SK-N-SH (cell line): ENCODE data around the gene SLC23A3. TPM values are rescaled to one million over a fixed set of nuclear protein-coding genes. Genes with fewer than 3 reads are reported as not detected.

ENCODE experiments used
- CTCF ChIA-PET: fragments of 300-600, 350-600 bp; formaldehyde crosslinking; extraction: SDS; loops from one replicate; lab custom pipeline; 2021; lab: Yijun Ruan, JAX
- POLR2A ChIA-PET: fragments of 350-600 bp; sonication (Branson Sonifier 250); formaldehyde crosslinking; extraction: SDS; loops from one replicate; lab custom pipeline; 2020; ENCODE audit warnings: antibody characterized with exemption, inconsistent platforms; lab: Yijun Ruan, JAX
- DNase-seq: peaks from one replicate; pipeline ENCODE4 v3.0.0; 2012
- H2AFZ ChIP-seq: fragments of 200-600 bp; sonication (generic); 2 replicates; pipeline ENCODE4 v1.8.1; 2016; ENCODE audit warnings: antibody characterized with exemption, mild to moderate bottlenecking, low read depth
- H3F3A ChIP-seq: fragments of 200-600 bp; sonication (generic); replicated peaks from 2 replicates; pipeline ENCODE3; 2016; ENCODE audit warnings: antibody characterized with exemption, mild to moderate bottlenecking; ENCODE audit not compliant: insufficient read depth
- H3K27ac ChIP-seq, 2 experiments: fragments of 200-500 bp in 1 of 2; fragments of 200-600 bp in 1 of 2; sonication (Bioruptor generic) in 1 of 2; sonication (generic), shearing (Covaris generic) in 1 of 2; 2 replicates each; pipeline versions ENCODE4 v1.5.1 to v1.6.1; 2014 to 2016; ENCODE audit warnings: low read depth in 2 of 2, inconsistent platforms in 1 of 2, low read length in 1 of 2, mild to moderate bottlenecking in 1 of 2, mixed read lengths in 1 of 2
- H3K27me3 ChIP-seq: fragments of 200-600 bp; sonication (generic), shearing (Covaris generic); 2 replicates; pipeline ENCODE4 v1.6.1; 2016; ENCODE audit warnings: mixed run types; ENCODE audit not compliant: insufficient read depth
- H3K36me3 ChIP-seq, 2 experiments: fragments of 200-500 bp in 1 of 2; fragments of 200-600 bp in 1 of 2; sonication (Bioruptor generic) in 1 of 2; sonication (generic) in 1 of 2; replicated peaks in 1 of 2; 2 replicates each; pipeline versions ENCODE3 to v1.5.1; 2014 to 2016; ENCODE audit warnings: low read length in 1 of 2, mild to moderate bottlenecking in 1 of 2; ENCODE audit not compliant: insufficient read depth in 2 of 2, control insufficient read depth in 1 of 2
- H3K4me1 ChIP-seq, 2 experiments: fragments of 200-500 bp in 1 of 2; fragments of 200-600 bp in 1 of 2; sonication (Bioruptor generic) in 1 of 2; sonication (generic), shearing (Covaris generic) in 1 of 2; 2 replicates each; pipeline versions ENCODE4 v1.5.1 to v1.6.1; 2014 to 2016; ENCODE audit warnings: low read depth in 1 of 2, low read length in 1 of 2, mixed run types in 1 of 2; ENCODE audit not compliant: insufficient read depth in 2 of 2, control insufficient read depth in 1 of 2
- H3K4me2 ChIP-seq: fragments of 200-600 bp; sonication (generic), shearing (Covaris generic); 2 replicates; pipeline ENCODE4 v1.6.1; 2017; ENCODE audit warnings: mixed run types
- H3K4me3 ChIP-seq, 2 experiments: fragments of 200-500 bp in 1 of 2; fragments of 200-600 bp in 1 of 2; sonication (Bioruptor generic) in 1 of 2; sonication (generic), shearing (Covaris generic) in 1 of 2; 2 replicates each; pipeline versions ENCODE4 v1.5.1 to v1.8.1; 2014 to 2016; ENCODE audit warnings: low read depth in 2 of 2, inconsistent platforms in 1 of 2, low read length in 1 of 2, mild to moderate bottlenecking in 1 of 2, mixed read lengths in 1 of 2, moderate library complexity in 1 of 2
- H3K79me2 ChIP-seq: fragments of 200-600 bp; sonication (generic); 2 replicates; pipeline ENCODE4 v1.8.1; 2017; ENCODE audit warnings: mild to moderate bottlenecking; ENCODE audit not compliant: insufficient read depth
- H3K9ac ChIP-seq: fragments of 200-600 bp; sonication (generic); 2 replicates; pipeline ENCODE4 v1.6.1; 2017; ENCODE audit warnings: mixed run types
- H3K9me2 ChIP-seq: fragments of 200-600 bp; sonication (generic); 2 replicates; pipeline ENCODE4 v1.6.1; 2017; ENCODE audit warnings: mixed run types
- H3K9me3 ChIP-seq: fragments of 200-600 bp; sonication (generic); 2 replicates; pipeline ENCODE4 v1.6.1; 2017; ENCODE audit warnings: mixed run types, mild to moderate bottlenecking, moderate library complexity
- H4K20me1 ChIP-seq: fragments of 200-600 bp; sonication (generic); 2 replicates; pipeline ENCODE4 v1.6.1; 2017; ENCODE audit warnings: mild to moderate bottlenecking, mixed run types; ENCODE audit not compliant: insufficient read depth
- FOXJ3 ChIP-seq: sonication (generic); formaldehyde crosslinking; IDR thresholded peaks from 2 replicates; pipeline ENCODE4 v1.5.1; 2020; ENCODE audit warnings: mild to moderate bottlenecking, missing genetic modification reagents
- FOXM1 ChIP-seq: IDR thresholded peaks from 2 replicates; pipeline ENCODE4 v1.4.0; 2012; ENCODE audit warnings: low read depth, mild to moderate bottlenecking
- GABPA ChIP-seq: IDR thresholded peaks from 2 replicates; pipeline ENCODE4 v1.4.0; 2012; ENCODE audit warnings: low read depth, mild to moderate bottlenecking
- MXI1 ChIP-seq: IDR thresholded peaks from 2 replicates; pipeline ENCODE4 v1.6.1; 2012; ENCODE audit warnings: mild to moderate bottlenecking, low read depth, low read length, improper control_type of control experiment
- NRF1 ChIP-seq: IDR thresholded peaks from 2 replicates; pipeline ENCODE4 v1.6.1; 2012; ENCODE audit warnings: low read depth, mild to moderate bottlenecking, low read length
- POLR2AphosphoS5 ChIP-seq: IDR thresholded peaks from 2 replicates; pipeline ENCODE4 v1.6.1; 2012; ENCODE audit warnings: low read depth, low read length
- RAD21 ChIP-seq: IDR thresholded peaks from 2 replicates; pipeline ENCODE4 v1.6.1; 2012; ENCODE audit warnings: mild to moderate bottlenecking, low read length
- TAF1 ChIP-seq: IDR thresholded peaks from 2 replicates; pipeline ENCODE4 v1.6.1; 2012; ENCODE audit warnings: low read depth, mild to moderate bottlenecking, low read length, moderate library complexity, borderline replicate concordance
- TCF12 ChIP-seq: IDR thresholded peaks from 2 replicates; pipeline ENCODE4 v1.4.0; 2012
- TEAD4 ChIP-seq: IDR thresholded peaks from 2 replicates; pipeline ENCODE4 v1.4.0; 2012; ENCODE audit warnings: mild to moderate bottlenecking, borderline replicate concordance; ENCODE audit not compliant: insufficient read depth
- WGBS: methylation state at CpG from one replicate; pipeline ENCODE4 v1.1.6; 2017; ENCODE audit warnings: low lambda C conversion rate; 5-methylcytosine and 5-hydroxymethylcytosine counted together
- polyA plus RNA-seq, 3 experiments: library from polyadenylated mRNA; depleted of rRNA; stranded (reverse); fragments of >200 nt; gene quantifications; 2 replicates each; pipeline ENCODE4 v1.2.3, GENCODE V29; 2012
- TF ChIP-seq, protein P1 (sequence below): IDR thresholded peaks from 2 replicates; pipeline ENCODE4 v1.4.0; 2012; ENCODE audit warnings: low read depth, borderline replicate concordance
- TF ChIP-seq, protein P2 (sequence below): IDR thresholded peaks from 2 replicates; pipeline ENCODE4 v1.6.1; 2012; ENCODE audit warnings: mild to moderate bottlenecking, low read depth, low read length, moderate library complexity
- TF ChIP-seq, protein P3 (sequence below): fragments of 150-350 bp; IDR thresholded peaks from 2 replicates; pipeline ENCODE4 v1.6.1; 2016; ENCODE audit warnings: mild to moderate bottlenecking, low read depth, low read length
- TF ChIP-seq, protein P4 (sequence below): IDR thresholded peaks from 2 replicates; pipeline ENCODE4; 2012
- TF ChIP-seq, protein P5 (sequence below): IDR thresholded peaks from 2 replicates; pipeline ENCODE4 v1.4.0; 2012; ENCODE audit warnings: low read depth

The SLC23A3 gene
- polyA plus RNA-seq, 1 of the 3 experiments (the other 2 are of a cell fraction), result 2.1 TPM

DNA sequence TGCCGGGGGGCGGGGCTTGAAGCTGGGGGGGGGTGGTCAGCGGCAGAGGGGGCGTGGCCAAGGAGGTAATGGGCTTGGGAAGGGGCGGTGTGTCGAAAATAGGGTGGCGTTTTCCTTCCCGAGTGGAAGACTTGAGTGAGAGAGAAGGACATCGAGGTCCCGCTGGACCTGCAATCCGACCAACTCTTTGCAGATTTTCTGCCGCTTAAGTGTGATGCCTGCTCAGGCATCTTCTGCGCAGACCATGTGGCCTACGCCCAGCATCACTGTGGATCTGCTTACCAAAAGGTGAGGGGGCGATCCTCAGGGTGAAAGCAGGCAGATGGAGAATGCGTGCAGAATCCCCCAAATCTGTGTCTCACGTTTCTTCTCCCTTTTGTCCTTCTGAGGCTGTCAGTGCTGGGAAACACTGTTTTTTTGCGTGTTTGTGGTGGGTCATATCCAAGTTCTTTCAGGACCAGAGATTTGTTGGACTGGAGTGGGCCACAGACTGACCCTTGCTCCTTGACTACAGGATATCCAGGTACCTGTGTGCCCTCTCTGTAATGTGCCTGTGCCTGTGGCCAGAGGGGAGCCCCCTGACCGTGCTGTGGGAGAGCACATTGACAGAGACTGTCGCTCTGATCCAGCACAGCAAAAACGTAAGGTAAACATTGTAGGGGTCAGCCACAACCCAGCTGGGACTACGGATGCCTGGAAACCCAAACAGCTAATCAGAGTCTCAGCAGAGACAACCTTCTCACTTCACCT is 37.5 kb upstream of the SLC23A3 start:
- no peaks in the 10 kb centered on the region for H3K79me2 ChIP-seq
- H3K4me3 ChIP-seq, result peak overlapping the region; percentile 69
- H3F3A ChIP-seq, result peaks cover 15% of the 10 kb centered on the region
- 23% methylated on average over 19 of the region's 22 CpGs for WGBS
- no peaks in the 10 kb centered on the region for H3K9me2 ChIP-seq
- no peaks in the 10 kb centered on the region for H3K9me3 ChIP-seq
- peak overlapping the region; percentile 17; the same call in 1 of the 2 replicates for H3K9ac ChIP-seq
- TF ChIP-seq NRF1 (peak; percentile 28; the same call in 1 of the 2 replicates), FOXJ3 (CRISPR knock-in tag) (no peak), MXI1 (peak; percentile 86)
- DNase-seq, result no peak
- H3K4me2 ChIP-seq, result peak overlapping the region; percentile 86
- H4K20me1 ChIP-seq, result no peaks in the 10 kb centered on the region
- peaks cover 9 to 26% of the 10 kb centered on the region in 2 experiments for H3K36me3 ChIP-seq
- peak overlapping the region; percentile 67 to 83; a peak in 3 of 4 replicates for H3K27ac ChIP-seq
- POLR2A ChIA-PET, result interaction anchor here (1.2 to 4.6 kb wide), 4 partner anchors 10 to 333 kb away, joined by 4 to 52 read pairs (median 8); partner anchors contain the start of genes ABCB6, GLB1L and STK16
- peaks cover 13 to 20% of the 10 kb centered on the region in 2 experiments; a peak in 3 of 4 replicates for H3K4me1 ChIP-seq
- CTCF ChIA-PET, result interaction anchor here (0.6 to 4.0 kb wide), 4 partner anchors 10 to 81 kb away, joined by 3 to 26 read pairs (median 12); partner anchors contain the start of genes ABCB6, CNPPD1 and SLC23A3
- H3K27me3 ChIP-seq, result no peaks in the 10 kb centered on the region
- H2AFZ ChIP-seq, result peak overlapping the region; percentile 17; the same call in 1 of the 2 replicates

DNA sequence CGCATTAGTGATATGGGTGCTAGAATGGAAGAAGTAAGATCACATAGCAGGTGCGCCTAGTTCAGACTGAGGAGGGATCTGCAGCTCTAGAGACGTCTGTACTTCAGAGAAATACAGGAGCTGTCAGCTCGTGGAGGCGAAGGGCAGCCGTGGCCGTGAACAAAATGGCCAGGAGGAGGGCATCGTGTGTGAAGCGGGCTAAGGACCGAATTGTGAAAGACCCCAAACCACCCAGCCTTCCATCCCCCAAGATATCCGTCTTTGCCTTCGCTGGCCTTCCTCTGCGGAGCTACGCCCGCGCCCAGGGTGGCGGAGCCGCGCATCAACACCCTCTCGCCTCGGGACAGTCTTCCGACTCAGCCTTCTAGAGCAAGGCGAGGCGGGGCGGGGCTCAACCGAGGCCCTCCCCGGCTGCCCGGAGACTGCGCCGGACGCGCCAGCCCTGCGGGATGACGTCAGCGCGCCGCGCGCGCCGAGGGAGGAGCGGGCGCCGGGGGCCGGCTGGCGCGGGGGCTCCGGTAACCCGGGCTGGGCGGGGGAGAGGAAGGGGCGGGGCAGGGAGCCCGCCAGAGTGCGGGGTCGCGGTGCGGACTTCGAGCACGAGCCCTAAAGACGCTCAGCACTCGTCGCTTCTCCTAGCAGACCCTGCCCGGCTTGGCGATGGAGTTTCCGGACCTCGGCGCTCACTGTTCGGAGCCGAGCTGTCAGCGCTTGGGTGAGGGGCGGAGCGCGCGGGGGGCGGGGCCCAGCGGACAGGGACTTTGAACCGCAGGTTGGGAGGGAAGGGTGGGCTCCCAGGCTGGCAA is 36.7 kb upstream of the SLC23A3 start, which contains the start of gene ZFAND2B:
Gene ZFAND2B (plus strand): TSS at position 455 of the 806 bp plus-strand sequence. CDS start 206 bp downstream, at position 661.
- Histone ChIP-seq H3K27ac (peak within 1 kb of the TSS; percentile 67 to 93; a peak in 3 of 4 replicates), H3K9me2 (no peaks in the 10 kb centered on the region), H3K9ac (peak within 1 kb of the TSS; percentile 50; the same call in 1 of the 2 replicates), H3K4me3 (peak within 1 kb of the TSS; percentile 69), H3K27me3 (no peaks in the 10 kb centered on the region), H3K4me2 (peak within 1 kb of the TSS; percentile 86), H3K79me2 (no peaks in the 10 kb centered on the region), H3K9me3 (no peaks in the 10 kb centered on the region), H3K36me3 (peaks cover 9 to 26% of the 10 kb centered on the region in 2 experiments), H3K4me1 (peaks cover 13 to 20% of the 10 kb centered on the region in 2 experiments; a peak in 3 of 4 replicates), H3F3A (peaks cover 15% of the 10 kb centered on the region), H4K20me1 (no peaks in the 10 kb centered on the region), H2AFZ (peak within 1 kb of the TSS; percentile 59)
- DNase-seq, result peak; percentile 99
- 3% methylated on average over 15 of the region's 76 CpGs for WGBS
- CTCF ChIA-PET, result interaction anchor here (0.6 to 4.0 kb wide), 7 partner anchors 11 to 182 kb away, joined by 3 to 26 read pairs (median 5); partner anchors contain the start of genes ABCB6, CNPPD1 and SLC23A3
- POLR2A ChIA-PET, result interaction anchor here (0.6 to 4.6 kb wide), 9 partner anchors 11 to 423 kb away, joined by 3 to 52 read pairs (median 4); partner anchors contain the start of genes ABCB6, CNPPD1, GLB1L and STK16
- TF ChIP-seq, protein P1, sequence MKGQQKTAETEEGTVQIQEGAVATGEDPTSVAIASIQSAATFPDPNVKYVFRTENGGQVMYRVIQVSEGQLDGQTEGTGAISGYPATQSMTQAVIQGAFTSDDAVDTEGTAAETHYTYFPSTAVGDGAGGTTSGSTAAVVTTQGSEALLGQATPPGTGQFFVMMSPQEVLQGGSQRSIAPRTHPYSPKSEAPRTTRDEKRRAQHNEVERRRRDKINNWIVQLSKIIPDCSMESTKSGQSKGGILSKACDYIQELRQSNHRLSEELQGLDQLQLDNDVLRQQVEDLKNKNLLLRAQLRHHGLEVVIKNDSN, result no peak
- TF ChIP-seq, protein P2, sequence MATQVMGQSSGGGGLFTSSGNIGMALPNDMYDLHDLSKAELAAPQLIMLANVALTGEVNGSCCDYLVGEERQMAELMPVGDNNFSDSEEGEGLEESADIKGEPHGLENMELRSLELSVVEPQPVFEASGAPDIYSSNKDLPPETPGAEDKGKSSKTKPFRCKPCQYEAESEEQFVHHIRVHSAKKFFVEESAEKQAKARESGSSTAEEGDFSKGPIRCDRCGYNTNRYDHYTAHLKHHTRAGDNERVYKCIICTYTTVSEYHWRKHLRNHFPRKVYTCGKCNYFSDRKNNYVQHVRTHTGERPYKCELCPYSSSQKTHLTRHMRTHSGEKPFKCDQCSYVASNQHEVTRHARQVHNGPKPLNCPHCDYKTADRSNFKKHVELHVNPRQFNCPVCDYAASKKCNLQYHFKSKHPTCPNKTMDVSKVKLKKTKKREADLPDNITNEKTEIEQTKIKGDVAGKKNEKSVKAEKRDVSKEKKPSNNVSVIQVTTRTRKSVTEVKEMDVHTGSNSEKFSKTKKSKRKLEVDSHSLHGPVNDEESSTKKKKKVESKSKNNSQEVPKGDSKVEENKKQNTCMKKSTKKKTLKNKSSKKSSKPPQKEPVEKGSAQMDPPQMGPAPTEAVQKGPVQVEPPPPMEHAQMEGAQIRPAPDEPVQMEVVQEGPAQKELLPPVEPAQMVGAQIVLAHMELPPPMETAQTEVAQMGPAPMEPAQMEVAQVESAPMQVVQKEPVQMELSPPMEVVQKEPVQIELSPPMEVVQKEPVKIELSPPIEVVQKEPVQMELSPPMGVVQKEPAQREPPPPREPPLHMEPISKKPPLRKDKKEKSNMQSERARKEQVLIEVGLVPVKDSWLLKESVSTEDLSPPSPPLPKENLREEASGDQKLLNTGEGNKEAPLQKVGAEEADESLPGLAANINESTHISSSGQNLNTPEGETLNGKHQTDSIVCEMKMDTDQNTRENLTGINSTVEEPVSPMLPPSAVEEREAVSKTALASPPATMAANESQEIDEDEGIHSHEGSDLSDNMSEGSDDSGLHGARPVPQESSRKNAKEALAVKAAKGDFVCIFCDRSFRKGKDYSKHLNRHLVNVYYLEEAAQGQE, result 0 out of 2 replicates have a peak, but pooled peaks have one; percentile 32
- TF ChIP-seq, protein P3, sequence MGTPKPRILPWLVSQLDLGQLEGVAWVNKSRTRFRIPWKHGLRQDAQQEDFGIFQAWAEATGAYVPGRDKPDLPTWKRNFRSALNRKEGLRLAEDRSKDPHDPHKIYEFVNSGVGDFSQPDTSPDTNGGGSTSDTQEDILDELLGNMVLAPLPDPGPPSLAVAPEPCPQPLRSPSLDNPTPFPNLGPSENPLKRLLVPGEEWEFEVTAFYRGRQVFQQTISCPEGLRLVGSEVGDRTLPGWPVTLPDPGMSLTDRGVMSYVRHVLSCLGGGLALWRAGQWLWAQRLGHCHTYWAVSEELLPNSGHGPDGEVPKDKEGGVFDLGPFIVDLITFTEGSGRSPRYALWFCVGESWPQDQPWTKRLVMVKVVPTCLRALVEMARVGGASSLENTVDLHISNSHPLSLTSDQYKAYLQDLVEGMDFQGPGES, result no peak
- TF ChIP-seq TAF1 (peak; percentile 86), NRF1 (peak; percentile 78), FOXM1 (no peak), GABPA (0 out of 2 replicates have a peak, but pooled peaks have one; percentile 29), TEAD4 (no peak), RAD21 (0 out of 2 replicates have a peak, but pooled peaks have one; percentile 2), FOXJ3 (CRISPR knock-in tag) (no peak), MXI1 (peak; percentile 75), POLR2AphosphoS5 (peak; percentile 97), TCF12 (no peak)
- TF ChIP-seq, protein P4, sequence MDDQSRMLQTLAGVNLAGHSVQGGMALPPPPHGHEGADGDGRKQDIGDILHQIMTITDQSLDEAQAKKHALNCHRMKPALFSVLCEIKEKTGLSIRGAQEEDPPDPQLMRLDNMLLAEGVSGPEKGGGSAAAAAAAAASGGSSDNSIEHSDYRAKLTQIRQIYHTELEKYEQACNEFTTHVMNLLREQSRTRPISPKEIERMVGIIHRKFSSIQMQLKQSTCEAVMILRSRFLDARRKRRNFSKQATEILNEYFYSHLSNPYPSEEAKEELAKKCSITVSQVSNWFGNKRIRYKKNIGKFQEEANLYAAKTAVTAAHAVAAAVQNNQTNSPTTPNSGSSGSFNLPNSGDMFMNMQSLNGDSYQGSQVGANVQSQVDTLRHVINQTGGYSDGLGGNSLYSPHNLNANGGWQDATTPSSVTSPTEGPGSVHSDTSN, result no peak; the same call in 1 of the 2 replicates
- TF ChIP-seq, protein P5, sequence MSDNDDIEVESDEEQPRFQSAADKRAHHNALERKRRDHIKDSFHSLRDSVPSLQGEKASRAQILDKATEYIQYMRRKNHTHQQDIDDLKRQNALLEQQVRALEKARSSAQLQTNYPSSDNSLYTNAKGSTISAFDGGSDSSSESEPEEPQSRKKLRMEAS, result peak; percentile 77; the same call in 1 of the 2 replicates
